HUES6 (cell line): ENCODE measurements around the gene NKIRAS1.
"Not testable (repeated sequence)": the region's sequence is repeated elsewhere in the genome, so short reads cannot be mapped to it uniquely, and the experiment has no call there.

Experiments
- H3K27ac ChIP-seq: 2 replicates; pipeline ENCODE4 v1.7.0; 2013; ENCODE audit warnings: low read depth, mild to moderate bottlenecking, low read length, inconsistent platforms
- H3K27me3 ChIP-seq: 2 replicates; pipeline ENCODE4 v1.6.1; 2013; ENCODE audit warnings: low read length; ENCODE audit not compliant: control insufficient read depth, insufficient read depth
- H3K36me3 ChIP-seq: 2 replicates; pipeline ENCODE4 v1.6.1; 2013; ENCODE audit warnings: low read length; ENCODE audit not compliant: control insufficient read depth, insufficient read depth
- H3K4me1 ChIP-seq: 2 replicates; pipeline ENCODE4 v1.6.1; 2013; ENCODE audit warnings: low read length; ENCODE audit not compliant: control insufficient read depth, insufficient read depth
- H3K4me3 ChIP-seq: 2 replicates; pipeline ENCODE4 v1.5.1; 2013; ENCODE audit warnings: low read depth, low read length
- H3K9ac ChIP-seq: one replicate; pipeline ENCODE4 v1.6.1; 2013; ENCODE audit warnings: mild to moderate bottlenecking, low read length
- H3K9me3 ChIP-seq: 2 replicates; pipeline ENCODE4 v1.6.1; 2013; ENCODE audit warnings: low read depth, low read length; ENCODE audit not compliant: control insufficient read depth, insufficient read depth

The NKIRAS1 gene

DNA sequence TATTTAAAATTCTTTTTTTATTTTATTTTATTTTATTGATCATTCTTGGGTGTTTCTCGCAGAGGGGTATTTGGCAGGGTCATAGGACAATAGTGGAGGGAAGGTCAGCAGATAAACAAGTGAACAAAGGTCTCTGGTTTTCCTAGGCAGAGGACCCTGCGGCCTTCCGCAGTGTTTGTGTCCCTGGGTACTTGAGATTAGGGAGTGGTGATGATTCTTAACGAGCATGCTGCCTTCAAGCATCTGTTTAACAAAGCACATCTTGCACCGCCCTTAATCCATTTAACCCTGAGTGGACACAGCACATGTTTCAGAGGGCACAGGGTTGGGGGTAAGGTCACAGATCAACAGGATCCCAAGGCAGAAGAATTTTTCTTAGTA is 46.1 kb downstream of the NKIRAS1 start:
- H3K36me3 ChIP-seq, H3K27me3 ChIP-seq, H3K9me3 ChIP-seq, H3K4me3 ChIP-seq, H3K27ac ChIP-seq, H3K9ac ChIP-seq: not testable (repeated sequence)
- H3K4me1 ChIP-seq: peaks cover 14% of the 10 kb centered on the region

DNA sequence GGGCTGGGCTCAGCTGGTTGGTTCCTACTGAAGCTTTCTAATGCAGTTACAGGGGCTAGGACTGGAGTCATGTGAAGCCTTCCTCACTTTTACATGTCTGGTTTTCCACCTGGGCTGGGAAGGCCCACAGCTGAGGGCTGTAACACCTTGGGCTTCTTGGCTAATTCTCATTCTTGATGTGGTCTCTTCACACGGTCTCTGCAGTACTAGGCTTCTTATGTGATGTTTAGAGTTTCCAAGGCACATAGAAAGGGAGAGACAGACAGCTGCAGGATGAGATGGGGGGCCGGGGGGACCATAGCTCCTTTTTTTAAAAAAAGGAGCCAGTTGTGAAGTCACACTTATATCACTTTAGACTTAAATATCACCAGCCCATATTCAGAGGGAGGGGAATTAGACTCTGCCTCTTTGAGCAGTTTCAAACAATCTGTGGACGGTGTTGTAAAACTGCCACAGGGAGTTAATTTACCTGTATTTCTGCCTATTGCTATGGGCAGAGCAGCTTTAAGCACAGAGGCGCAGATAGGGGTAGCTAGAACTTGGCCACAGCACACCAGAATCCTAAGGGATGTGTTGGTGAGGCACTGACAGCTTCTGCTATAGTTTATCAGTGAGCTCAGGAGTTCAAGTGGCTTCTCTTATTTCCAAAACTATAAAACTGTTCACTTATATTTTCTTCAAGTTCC is 46.7 kb downstream of the NKIRAS1 start:
- no peak overlapping the region for H3K27ac ChIP-seq
- no peaks in the 10 kb centered on the region for H3K27me3 ChIP-seq
- H3K9me3 ChIP-seq: no peaks in the 10 kb centered on the region
- peaks cover 20% of the 10 kb centered on the region for H3K4me1 ChIP-seq
- no peaks in the 10 kb centered on the region for H3K36me3 ChIP-seq
- no peak overlapping the region for H3K4me3 ChIP-seq
- no peak overlapping the region for H3K9ac ChIP-seq

DNA sequence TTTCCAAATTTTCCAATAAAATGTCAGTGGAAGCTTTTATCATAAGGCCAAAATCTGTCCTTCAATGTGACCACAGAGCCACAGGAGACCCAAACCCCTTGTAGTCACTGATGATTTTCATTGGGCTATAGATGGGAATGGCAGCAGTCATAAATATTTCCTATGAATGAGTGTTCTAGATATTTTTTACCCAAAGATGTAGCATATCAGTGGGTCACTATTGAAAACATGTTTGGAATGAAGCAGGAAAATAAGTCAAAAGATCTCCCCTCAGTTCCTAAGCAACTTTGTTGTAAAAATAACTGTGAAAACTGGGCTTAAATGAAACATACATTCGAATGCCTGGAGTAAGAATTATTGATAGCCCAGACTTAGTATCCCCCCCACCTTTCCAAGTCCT is 49.0 kb downstream of the NKIRAS1 start:
- H3K9ac ChIP-seq: no peak overlapping the region
- no peak overlapping the region for H3K4me3 ChIP-seq
- H3K9me3 ChIP-seq: no peaks in the 10 kb centered on the region
- H3K27ac ChIP-seq: no peak overlapping the region
- no peaks in the 10 kb centered on the region for H3K36me3 ChIP-seq
- H3K27me3 ChIP-seq: no peaks in the 10 kb centered on the region
- H3K4me1 ChIP-seq: peaks cover 23% of the 10 kb centered on the region

GRCh38 chr3:23867400-23867799 is 49.4 kb downstream of the NKIRAS1 start:
- H3K9me3 ChIP-seq: no peaks in the 10 kb centered on the region
- no peak overlapping the region for H3K4me3 ChIP-seq
- H3K27ac ChIP-seq: no peak overlapping the region
- no peaks in the 10 kb centered on the region for H3K27me3 ChIP-seq
- no peak overlapping the region for H3K9ac ChIP-seq
- peaks cover 23% of the 10 kb centered on the region for H3K4me1 ChIP-seq
- H3K36me3 ChIP-seq: no peaks in the 10 kb centered on the region

GRCh38 chr3:23865595-23866396 is 51.0 kb downstream of the NKIRAS1 start:
- Histone ChIP-seq H3K9ac (no peak overlapping the region), H3K27me3 (no peaks in the 10 kb centered on the region)

GRCh38 chr3:23864931-23865330 is 51.9 kb downstream of the NKIRAS1 start:
- H3K9me3 ChIP-seq: no peaks in the 10 kb centered on the region
- H3K9ac ChIP-seq: no peak overlapping the region
- H3K27ac ChIP-seq: no peak overlapping the region
- no peaks in the 10 kb centered on the region for H3K27me3 ChIP-seq
- no peak overlapping the region for H3K4me3 ChIP-seq
- H3K4me1 ChIP-seq: peaks cover 23% of the 10 kb centered on the region
- no peaks in the 10 kb centered on the region for H3K36me3 ChIP-seq

More at GRCh38 chr3:23865595-23866396, 51.0 kb downstream of the NKIRAS1 start:
- H3K36me3 ChIP-seq: no peaks in the 10 kb centered on the region
- H3K27ac ChIP-seq: no peak overlapping the region
- peaks cover 23% of the 10 kb centered on the region for H3K4me1 ChIP-seq
- no peak overlapping the region for H3K4me3 ChIP-seq
- H3K9me3 ChIP-seq: no peaks in the 10 kb centered on the region

- no peaks in the 10 kb centered on the region for H3K27me3 ChIP-seq
- H3K4me3 ChIP-seq: no peak overlapping the region
- no peak overlapping the region for H3K9ac ChIP-seq
- H3K9me3 ChIP-seq: no peaks in the 10 kb centered on the region
- H3K27ac ChIP-seq: no peak overlapping the region
- H3K4me1 ChIP-seq: peaks cover 33% of the 10 kb centered on the region
- no peaks in the 10 kb centered on the region for H3K36me3 ChIP-seq
Measured at GRCh38 chr3:23863060-23863459, 53.7 kb downstream of the NKIRAS1 start.

DNA sequence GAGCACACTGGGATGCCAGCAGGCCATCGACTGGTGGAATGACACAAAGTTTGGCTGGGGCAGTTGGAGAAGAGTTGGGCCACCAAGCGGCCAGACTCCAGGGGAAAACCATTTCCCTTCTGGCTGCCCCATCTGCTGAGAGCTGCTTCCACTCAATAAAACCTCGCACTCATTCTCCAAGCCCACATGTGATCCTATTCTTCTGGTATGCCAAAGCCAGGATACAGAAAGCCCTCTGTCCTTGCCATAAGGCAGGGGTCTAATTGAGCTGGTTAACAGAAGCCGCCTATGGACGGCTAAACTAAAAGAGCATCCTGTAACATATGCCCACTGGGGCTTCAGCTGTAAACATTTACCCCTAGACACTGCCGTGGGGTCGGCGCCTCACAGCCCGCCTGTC is 55.1 kb downstream of the NKIRAS1 start:
- Histone ChIP-seq H3K36me3 (no peaks in the 10 kb centered on the region), H3K27ac (no peak overlapping the region), H3K27me3 (no peaks in the 10 kb centered on the region), H3K4me3 (no peak overlapping the region), H3K9ac (no peak overlapping the region), H3K4me1 (peaks cover 31% of the 10 kb centered on the region), H3K9me3 (no peaks in the 10 kb centered on the region)

GRCh38 chr3:23859839-23860382 is 56.9 kb downstream of the NKIRAS1 start:
- Histone ChIP-seq H3K4me3 (no peak overlapping the region), H3K4me1 (peaks cover 21% of the 10 kb centered on the region), H3K9ac (no peak overlapping the region), H3K27me3 (no peaks in the 10 kb centered on the region), H3K9me3 (no peaks in the 10 kb centered on the region), H3K36me3 (no peaks in the 10 kb centered on the region), H3K27ac (no peak overlapping the region)

- no peak overlapping the region for H3K27ac ChIP-seq
- no peak overlapping the region for H3K4me3 ChIP-seq
- H3K4me1 ChIP-seq: peaks cover 19% of the 10 kb centered on the region
Measured at GRCh38 chr3:23859012-23859743, 57.6 kb downstream of the NKIRAS1 start.

DNA sequence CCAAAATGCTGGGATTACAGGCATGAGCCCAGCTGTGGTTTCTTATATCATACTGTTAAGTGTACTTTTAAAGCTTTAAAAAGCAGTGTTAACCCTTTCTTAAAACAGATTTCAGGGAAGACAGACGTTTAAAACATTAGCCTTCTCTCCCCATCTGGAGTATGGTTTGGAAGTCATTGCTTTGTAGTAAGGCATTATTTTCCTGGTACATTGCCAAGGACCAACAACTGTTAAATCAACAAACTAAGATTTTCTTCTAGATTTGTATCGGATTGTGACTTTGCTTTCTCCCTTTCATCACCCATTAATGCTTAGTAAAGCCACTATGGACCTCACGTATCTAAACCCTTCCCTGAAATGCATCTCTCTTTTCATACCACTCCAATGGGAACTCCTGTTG is 60.5 kb downstream of the NKIRAS1 start:
- no peak overlapping the region for H3K4me3 ChIP-seq

More at GRCh38 chr3:23859012-23859743, 57.6 kb downstream of the NKIRAS1 start:
- no peak overlapping the region for H3K9ac ChIP-seq
- H3K36me3 ChIP-seq: no peaks in the 10 kb centered on the region
- no peaks in the 10 kb centered on the region for H3K27me3 ChIP-seq
- H3K9me3 ChIP-seq: no peaks in the 10 kb centered on the region

More for the DNA sequence above, 60.5 kb downstream of the NKIRAS1 start:
- H3K27me3 ChIP-seq: no peaks in the 10 kb centered on the region
- H3K36me3 ChIP-seq: 0 out of 2 replicates have a peak, but pooled peaks cover 3% of the 10 kb centered on the region
- H3K4me1 ChIP-seq: peaks cover 16% of the 10 kb centered on the region
- no peak overlapping the region for H3K27ac ChIP-seq
- no peaks in the 10 kb centered on the region for H3K9me3 ChIP-seq
- H3K9ac ChIP-seq: no peak overlapping the region
